ENCODE data around the gene TP53I3.

DNA sequence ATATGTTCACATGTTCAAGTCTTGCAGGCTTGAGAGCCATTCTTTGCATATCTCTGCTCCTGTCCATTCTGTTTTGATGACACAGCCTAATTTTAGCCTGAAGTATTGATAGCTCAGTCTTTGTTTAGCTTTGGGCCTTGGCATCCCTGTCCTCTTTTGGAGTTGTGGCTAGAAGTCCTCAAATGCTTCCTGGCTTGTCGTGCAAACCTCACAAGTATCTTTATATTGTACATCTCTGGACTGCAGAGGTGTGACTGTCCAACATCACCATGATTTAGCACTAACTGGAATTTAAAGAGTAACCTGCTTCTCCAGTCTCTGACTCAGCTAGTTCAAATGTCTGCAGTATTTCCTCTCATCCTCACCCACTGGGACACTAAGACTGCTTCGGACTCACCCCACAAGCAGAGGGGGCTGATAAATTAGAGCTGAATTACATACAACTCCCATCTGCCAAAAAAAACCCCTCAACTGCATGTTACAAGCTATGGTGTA is 26.8 kb upstream of the TP53I3 start:
- TF ChIP-seq MXI1 (IDR thresholded peaks at IDR 0.05; ENCODE audit: borderline replicate concordance, low read depth, low read length) (no peak), SMC3 (IDR thresholded peaks at IDR 0.05; ENCODE audit: low read depth, low read length) (no peak), POLR2A (IDR thresholded peaks at IDR 0.05; ENCODE audit: low read depth, low read length) (no peak), CEBPB (IDR thresholded peaks at IDR 0.05; ENCODE audit: low read depth, low read length) (no peak), RFX5 (IDR thresholded peaks at IDR 0.05; ENCODE audit: low read depth, low read length) (no peak), RAD21 (IDR thresholded peaks at IDR 0.05; ENCODE audit: low read length) (no peak)
- TF ChIP-seq, protein P1, sequence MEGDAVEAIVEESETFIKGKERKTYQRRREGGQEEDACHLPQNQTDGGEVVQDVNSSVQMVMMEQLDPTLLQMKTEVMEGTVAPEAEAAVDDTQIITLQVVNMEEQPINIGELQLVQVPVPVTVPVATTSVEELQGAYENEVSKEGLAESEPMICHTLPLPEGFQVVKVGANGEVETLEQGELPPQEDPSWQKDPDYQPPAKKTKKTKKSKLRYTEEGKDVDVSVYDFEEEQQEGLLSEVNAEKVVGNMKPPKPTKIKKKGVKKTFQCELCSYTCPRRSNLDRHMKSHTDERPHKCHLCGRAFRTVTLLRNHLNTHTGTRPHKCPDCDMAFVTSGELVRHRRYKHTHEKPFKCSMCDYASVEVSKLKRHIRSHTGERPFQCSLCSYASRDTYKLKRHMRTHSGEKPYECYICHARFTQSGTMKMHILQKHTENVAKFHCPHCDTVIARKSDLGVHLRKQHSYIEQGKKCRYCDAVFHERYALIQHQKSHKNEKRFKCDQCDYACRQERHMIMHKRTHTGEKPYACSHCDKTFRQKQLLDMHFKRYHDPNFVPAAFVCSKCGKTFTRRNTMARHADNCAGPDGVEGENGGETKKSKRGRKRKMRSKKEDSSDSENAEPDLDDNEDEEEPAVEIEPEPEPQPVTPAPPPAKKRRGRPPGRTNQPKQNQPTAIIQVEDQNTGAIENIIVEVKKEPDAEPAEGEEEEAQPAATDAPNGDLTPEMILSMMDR (conservative IDR thresholded peaks at IDR 0.05; ENCODE audit: low read depth, low read length): no peak
